Daoy (cell line): ENCODE data around the gene CALML5. TPM values are rescaled to one million over a fixed set of nuclear protein-coding genes. Genes with fewer than 3 reads are reported as not detected.
"Not testable (repeated sequence)": the region's sequence is repeated elsewhere in the genome, so short reads cannot be mapped to it uniquely, and the experiment has no call there.

Experiments used
- DNase-seq: peaks from one replicate; pipeline ENCODE4 v3.0.0-alpha.2; 2015; ENCODE audit warnings: low read depth
- total RNA-seq: library from RNA; depleted of rRNA; stranded (reverse); fragments of >200 nt; shearing (Covaris generic); gene quantifications from 2 replicates; pipeline ENCODE4 v1.2.3, GENCODE V29; 2014

The CALML5 gene
- total RNA-seq, 1 experiment from 2014 or later = not detected

DNA sequence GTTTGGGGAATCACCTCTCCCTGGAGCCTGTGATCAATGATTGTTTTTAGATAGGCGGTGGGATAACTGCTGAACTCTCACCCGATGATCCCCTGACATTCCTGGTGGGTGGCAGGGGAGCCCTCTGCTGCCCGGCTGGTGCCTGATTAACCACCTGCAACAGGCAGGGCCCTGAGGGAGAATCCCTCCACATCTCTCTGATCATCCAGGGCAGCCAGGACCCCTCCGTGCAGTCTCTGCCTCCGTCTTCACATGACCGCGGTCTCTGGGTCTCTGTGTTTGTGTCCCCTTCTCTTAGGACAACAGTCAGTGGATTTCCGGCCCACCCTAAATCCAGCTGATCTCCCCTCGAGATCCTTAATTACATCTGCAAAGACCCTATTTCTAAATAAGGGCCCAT, 17.4 kb downstream of the CALML5 start:
- DNase-seq = no peak

DNA sequence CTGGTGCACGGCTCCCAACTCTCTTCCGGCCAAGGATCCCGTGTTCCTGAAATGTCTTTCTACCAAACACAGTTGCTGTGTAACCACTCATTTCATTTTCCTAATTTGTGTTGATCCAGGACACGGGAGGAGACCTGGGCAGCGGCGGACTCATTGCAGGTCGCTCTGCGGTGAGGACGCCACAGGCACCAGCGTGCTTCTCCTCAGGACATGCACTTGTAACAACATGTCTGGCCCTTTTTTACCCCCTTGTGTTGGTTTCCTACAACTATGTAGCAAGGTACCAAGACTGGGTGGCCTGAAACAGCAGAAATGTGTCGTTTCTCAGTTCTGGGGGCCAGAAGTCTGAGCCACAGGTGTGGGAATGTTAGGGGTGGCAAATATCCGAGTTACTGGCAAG, 18.2 kb downstream of the CALML5 start:
- no peak for DNase-seq

DNA sequence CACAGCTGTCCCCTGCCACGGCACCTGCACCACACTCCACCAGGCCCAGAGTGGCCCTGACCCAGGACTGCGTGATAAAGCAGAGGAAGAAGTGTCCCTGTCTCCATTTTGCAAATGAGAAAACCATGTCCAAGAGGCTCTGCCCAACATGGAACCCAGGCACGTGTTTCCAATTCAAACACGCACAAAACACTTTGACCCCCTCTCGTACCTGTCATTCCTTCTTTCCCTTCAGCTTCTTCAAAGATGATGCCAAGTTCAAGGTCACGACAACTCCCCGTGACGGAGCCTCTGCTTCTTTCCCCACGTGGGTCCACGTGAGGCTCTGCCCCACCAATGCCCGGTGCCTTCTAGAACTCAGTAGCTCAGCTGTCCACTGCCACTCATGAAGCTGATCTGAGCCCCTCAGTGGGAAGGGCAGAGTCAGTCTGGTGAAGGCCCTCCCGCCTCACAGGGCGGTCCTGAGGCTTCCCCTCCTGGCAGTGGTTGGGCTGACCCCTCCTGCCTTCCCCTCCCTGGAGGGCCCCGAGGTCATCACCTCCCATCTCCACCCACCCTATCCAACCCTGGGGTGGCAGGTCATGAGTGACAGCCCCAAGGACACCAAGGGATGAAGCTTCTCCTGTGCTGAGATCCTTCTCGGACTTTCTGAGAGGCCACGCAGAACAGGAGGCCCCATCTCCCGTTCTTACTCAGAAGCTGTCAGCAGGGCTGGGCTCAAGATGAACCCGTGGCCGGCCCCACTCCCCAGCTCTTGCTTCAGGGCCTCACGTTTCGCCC, 19.0 kb downstream of the CALML5 start:
- DNase-seq = no peak

DNA sequence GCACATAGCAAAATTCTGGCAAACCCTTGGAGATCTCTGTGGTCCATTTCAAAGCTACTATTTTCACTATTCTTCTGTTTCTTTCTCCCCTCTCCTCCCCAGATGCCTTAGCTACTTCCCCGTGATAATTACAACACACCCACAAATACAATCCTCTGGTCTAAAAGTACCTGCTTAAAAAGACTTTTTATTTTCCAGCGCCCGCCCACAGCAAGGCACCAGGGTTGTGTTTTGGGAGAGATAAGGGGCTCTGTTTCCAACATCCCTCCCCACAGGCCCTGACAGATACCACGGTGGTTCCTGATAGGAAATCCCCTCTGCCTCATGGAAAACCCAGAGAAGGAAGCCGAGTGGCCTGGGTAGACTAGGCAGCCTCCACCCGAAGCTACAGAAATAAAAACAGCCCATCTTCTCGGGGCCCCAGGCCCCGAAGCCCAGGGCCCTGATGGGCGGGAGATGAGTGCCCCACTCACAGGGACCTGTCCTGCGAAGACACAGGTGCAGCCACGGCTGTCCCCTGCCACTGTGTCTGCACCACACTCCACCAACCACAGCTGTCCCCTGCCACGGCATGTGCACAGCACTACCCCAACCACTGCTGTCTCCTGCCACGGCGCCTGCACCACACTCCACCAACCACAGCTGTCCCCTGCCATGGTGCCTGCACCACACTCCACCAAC, 19.7 kb downstream of the CALML5 start:
- DNase-seq = no peak

DNA sequence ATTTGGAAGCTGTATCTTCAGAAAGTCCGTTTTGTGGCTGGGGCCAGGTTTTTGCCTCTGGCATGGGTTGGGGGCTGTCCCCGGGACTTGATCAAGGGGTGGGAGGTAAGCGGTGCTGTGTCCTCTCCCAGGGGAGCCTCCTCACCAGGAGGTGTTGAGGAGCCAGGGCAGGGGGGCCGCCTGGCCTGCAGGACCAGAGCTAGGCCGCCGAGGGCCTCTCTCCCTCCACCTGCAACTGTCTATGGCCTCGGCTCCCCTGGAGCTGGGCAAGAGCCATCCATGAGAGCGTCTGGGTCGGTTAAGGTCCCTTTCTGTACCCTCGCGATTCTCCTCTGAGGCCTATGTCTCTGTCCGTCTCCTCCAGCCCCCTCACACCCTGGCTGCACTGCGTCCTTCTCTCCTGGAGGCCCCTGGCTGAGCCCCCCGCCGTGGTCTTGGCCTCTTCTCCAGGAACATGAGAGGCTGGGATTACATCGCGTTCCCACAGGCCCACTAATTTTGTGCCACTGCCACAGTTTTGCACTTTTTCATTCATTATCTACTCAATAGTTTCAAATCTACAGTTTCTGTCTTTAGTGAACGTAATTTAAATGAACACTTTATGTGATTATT, 20.6 kb downstream of the CALML5 start:
- DNase-seq = no peak

DNA sequence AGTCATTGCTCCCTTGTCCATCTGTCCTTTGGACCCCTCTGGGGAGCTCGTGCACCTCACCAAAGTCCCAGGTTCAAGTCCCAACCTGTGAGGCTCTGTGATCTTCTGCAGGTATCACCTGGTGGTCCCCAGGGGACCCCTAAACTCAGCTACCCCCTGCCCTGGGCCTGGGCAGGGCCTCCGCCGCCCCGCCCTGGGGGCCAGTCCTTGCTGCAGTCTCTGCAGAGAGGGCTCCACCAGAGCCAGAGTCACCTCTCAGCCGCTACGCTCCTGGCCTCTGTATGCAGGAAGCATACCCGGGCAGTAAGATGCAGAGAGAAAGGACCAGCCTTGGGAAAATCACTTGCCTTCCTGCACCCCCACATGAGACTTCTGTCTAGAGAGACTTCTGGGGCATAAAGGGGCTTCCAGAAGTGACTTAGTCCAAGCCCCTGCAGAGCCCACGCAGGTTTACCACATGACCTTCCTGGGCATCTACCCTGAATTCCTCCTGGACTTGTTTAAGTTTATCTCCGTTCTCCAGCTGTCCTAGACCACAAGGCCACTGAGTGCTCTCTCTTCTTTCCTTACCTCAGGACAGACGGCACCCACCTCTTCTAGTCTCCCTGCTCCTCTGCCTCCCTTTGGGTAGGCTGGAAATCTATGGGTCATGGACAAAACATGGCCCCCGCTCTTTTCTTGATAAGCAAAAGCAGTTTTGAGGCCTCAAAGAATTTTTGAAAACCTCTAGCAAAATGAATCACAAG, 21.2 kb downstream of the CALML5 start:
- DNase-seq = no peak

DNA sequence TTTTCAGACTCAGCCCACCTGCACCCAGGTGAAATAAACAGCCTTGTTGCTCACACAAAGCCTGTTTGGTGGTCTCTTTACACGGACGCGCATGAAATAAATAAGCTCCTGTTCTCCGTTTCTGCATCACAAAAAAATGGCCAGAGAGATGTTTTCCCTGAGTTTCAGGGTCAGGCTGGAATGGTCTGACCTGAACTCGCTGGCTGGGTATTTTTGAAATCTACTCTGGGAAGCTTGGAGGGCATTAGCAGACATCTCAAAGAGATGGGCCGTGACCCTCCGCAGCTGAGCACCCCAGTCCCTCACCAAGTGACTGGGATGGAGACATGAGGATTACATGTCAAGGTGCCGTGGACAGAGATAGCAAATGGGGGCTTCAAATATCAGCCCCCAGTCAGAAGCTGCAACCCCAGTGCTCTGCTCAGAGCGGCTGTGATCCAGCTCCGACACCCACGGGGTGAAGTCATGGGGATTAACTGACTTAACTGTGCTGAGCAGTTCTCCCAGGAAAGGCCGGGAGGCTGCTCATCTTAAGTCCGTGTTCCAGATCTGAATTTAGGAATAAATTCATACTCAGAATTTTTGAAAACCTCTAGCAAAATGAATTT, 22.3 kb downstream of the CALML5 start:
- DNase-seq = no peak

DNA sequence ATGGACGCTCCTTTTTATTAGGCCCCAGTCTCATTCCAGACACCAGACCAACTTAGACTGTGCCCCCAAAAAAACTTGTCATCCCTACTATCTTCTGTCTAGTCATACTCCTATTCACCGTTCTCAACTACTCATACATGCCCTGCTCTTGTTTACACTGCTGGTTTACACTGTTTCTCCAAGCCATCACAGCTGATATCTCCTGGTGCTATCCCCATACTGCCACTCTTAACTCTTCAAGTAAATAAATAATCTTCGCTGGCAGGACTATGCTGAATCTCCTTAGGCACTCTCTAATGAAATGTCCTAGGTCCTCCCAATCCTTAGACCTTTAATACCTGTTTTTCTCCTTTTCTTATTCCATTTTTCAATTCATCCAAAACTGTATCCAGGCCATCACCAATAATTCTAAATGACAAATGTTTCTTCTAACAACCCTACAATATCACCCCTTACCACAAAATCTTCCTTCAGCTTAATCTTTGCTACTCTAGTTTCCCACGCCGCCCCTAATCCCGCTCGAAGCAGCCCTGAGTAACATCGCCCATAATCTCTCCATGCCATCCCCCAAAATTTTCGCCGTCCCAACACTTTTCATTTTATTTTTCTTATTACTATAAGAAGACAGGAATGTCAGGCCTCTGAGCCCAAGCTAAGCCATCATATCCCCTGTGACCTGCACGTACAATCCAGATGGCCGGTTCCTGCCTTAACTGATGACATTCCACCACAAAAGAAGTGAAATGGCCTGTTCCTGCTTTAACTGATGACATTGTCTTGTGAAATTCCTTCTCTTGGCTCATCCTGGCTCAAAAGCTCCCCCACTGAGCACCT, 23.2 kb downstream of the CALML5 start:
- DNase-seq = not testable (repeated sequence)

DNA sequence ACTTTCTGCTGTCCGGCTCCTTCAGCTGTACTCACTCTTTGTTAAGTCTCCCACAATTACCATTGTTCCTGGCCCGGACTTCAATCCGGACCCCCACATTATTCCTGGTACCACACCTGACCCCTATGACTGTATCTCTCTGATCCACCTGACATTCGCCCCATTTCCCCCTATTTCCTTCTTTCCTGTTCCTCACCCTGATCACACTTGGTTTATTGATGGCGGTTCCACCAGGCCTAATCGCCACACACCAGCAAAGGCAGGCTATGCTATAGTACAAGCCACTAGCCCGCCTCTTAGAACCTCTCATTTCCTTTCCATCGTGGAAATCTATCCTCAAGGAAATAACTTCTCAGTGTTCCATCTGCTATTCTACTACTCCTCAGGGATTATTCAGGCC, 24.3 kb downstream of the CALML5 start:
- DNase-seq = not testable (repeated sequence)

DNA sequence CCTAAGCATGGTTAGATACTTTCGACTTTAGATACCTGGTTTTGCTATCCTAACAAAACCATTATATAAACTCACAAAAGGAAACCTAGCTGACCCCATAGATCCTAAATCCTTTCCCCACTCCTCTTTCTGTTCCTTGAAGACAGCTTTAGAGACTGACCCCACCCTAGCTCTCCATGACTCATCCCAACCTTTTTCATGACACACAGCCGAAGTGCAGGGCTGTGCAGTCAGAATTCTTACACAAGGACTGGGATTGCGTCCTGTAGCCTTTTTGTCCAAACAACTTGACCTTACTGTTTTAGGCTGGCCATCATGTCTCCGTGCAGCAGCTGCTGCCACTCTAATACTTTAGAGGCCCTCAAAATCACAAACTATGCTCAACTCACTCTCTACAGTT, 24.7 kb downstream of the CALML5 start:
- DNase-seq = not testable (repeated sequence)

DNA sequence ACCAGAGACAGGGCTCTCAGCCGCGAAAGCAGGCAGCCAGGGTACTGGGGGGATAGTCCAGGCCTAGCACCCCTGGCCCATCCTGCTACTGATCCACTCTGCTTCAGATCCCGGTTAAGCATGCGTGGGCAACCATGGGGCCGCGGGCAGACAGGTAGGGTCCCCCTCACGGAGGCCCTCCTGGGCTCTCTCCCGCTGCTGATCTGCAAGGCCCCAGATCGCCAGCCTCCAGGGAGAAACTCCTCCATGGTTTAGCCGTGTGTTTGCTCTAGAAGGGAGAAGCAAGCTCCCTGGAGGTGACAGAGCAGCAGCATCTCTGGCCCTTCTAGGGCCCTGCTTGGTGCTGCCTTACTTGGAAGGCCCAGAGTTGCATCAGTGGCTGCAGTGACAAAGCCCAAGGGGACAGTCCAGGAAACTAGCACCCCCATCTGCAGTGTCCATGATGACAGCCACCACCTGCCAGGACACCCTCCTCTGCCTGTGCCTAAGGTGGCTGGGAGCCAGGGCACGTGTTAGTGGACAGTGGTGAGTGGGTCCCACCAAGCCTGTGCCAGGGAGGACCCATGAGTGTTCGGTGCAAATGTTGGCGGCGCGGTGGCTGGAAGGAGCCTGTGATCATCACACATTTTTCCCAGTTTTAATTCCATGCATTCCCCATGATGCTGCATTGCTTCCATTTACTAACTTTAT, 29.2 kb downstream of the CALML5 start:
- DNase-seq = no peak

DNA sequence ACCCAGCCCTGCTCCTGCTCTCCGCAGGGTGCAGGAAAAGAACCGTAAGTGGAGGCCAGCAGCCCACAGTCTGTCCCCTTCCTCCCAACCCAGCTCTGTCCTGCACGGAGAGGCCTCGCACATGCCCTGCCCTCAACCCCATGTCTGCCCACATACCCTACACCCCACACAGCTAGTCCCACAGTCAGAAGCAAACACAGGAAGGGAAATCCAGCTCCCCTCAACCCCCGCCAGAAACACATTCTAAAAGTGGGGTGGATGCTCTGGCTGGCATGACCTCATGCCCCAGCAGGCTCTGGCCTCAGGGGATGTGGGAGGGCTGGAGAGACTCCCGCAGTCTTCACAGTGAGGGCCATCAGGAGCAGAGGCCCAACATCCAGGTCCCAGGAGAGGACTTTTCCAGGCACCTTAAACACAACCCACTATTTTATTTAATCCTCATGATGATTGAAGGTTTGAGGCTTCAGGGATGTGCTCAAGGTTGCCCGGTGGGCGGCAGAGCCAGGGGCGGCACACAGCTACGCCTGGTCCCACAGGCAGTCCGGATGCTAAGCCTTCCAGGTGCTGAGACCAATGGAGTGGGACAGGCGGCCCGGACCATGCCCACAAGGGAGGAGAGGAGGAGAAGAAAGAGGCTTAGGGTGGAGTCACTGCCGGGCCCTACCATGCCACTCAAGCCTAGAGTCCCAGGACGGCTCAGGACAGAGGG, 29.9 kb downstream of the CALML5 start:
- no peak for DNase-seq

DNA sequence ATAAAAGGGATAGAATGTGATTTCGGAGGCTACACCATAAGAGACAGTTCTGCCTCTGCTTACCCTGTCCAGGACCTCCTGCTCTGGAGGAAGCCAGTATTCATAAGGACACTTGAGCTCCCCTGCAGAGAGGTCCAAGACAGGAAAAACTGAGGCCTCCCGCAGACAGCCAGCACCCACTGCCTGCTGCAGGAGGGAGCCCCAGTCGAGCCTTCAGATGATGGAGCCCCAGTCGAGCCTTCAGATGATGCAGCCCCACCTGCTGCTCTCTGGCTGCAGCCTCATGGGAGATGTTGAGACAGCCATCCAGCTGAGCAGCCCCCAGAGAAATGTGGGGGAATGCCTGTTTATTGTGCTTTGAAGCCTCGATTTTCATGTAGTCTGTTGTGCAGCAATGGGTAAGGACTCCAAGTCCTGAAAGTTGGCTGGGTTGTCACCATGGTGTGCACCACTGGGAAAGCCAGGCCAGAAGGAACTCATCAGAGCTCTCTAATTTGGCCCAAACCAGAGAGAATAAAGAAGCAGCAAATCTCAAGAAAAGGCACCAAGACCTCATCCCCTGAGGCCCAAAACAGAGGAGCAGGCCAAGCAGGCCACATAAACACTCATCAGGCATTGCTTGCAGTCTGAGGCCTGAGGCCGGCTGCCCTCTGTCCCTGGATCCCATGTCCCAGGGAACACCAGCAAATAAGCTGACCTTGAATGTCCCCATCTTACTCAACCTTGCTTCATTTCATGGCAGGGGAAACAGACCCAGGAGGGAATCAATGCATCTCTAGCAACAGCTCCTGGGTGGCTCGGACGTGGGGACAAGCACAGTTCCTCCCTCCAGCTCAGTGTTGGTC, 30.9 kb downstream of the CALML5 start:
- DNase-seq = no peak

DNA sequence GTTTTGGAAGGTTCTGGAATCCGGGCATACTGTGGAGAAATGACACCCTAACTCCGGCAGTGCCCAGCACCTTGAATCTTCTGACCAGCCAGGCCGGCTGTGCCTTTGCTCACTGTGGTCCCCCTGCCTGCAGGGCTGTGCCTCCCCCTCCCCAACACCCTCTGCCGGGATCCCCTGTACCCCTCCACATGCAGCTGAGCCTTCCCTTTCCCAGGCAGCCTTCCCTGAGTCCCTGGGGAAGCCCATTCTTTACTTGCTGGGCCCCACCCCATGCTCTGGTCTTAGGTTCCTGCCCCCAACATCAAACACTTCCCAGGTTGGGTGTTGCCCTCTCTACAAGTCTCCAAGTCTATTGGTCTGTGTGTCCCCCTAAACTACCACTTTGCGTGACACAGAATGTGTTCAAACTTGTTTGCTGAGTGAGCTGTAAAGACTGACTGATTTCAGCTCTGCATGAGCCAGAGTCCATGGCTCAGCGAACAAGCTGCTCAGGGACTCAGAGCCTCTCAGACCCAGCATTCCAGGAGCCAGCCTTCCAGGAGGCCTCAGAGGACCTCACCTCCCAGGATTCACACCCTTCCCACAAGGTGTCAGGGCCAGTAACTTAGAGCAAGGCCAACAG, 31.6 kb downstream of the CALML5 start:
- no peak for DNase-seq

DNA sequence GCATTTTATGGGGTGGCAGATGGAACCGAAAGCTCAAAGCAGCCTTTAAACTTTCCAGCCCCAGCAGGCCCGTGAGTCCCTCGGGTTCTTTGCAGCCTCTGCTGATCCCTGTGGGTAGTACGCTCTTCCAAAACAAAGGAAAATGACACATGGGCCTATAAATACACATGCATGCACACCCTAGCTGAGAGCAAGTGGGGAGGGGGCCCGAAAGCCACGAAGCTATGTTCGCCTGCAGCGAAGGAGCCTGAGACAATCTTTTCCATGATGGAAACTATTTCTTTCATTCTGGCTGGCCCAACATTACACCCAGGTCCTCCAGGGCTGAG, 32.2 kb downstream of the CALML5 start:
- DNase-seq = no peak

DNA sequence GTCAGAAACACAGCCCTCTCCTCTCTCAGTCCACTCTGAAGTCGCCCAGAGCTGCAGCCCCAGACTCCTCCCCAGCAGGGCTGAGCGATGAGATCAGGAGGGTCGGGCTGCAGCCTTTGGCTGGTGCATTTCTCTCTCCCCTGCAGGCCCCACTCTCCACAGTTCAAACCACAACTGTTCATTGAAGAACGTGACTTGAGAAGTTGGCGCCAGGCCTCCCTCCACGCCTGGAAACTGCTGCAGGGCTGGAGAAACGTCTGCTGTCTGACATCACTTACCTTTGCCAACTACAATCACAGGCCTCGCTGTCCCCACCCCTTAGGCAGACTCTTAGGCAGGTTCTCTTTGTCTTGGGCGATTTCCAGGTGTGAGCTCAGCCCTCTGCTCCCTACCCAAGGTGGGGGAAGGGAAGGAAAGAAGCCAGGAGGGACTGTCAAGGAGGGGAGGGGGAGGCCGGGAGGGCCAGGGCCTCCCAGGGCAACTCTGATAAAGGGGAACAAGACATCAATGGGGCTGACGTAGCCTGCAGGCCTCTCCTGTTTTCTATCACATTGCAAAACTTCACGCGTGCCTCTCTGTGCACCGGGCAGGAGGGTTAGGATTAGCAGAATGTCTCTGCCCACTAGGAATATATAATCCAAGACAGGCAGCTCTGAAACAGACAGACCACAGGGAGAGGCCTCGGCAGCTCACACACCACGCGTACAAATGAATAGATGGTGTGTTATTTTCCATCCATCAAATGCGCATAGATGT, 32.7 kb downstream of the CALML5 start:
- DNase-seq = peak; percentile 69

DNA sequence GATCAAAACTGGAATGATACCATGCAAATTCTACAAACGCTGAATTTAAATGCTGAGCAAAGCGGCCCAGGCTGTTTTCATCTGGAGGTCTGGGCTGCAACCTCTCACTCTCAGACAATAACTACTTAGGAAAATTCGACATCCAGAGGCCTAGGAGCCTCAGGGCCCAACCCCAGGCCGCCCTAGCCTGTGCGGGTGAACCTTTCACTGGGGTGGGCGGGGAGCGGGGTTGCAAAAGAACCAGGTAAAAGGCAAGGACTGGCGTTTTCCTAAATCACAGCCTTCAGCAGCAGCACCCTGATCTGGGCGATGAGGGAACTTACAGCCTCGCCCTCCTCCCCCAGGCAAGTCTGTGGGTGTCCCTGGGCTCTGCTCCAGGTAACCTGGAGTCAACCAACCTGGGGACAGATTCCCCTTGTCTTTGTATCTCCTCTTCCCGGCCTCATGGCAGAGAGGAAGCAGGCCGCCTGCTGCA, 33.4 kb downstream of the CALML5 start:
- DNase-seq = no peak

DNA sequence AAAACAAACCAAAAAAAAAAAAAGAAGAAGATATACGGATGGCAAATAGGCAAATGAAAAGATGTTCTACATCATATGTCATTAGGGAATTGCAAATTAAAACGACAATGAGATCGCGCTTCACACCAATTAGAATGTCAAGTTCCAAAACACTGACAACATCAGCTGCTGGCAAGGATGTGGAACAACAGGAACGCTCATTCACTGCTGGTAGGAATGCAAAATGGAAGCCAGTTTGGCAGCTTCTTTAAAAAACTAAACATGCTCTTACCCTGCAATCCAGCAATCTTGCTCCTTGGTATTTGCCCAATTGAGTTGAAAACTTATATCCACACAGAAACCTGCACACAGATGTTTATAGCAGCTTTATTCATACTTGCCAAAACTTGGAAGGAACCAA, 34.8 kb downstream of the CALML5 start:
- DNase-seq = no peak
